ENCODE data around the gene OBSL1.
A peak's percentile ranks its signal among the peaks of the same experiment; 100 is the strongest.

OBSL1 gene

DNA sequence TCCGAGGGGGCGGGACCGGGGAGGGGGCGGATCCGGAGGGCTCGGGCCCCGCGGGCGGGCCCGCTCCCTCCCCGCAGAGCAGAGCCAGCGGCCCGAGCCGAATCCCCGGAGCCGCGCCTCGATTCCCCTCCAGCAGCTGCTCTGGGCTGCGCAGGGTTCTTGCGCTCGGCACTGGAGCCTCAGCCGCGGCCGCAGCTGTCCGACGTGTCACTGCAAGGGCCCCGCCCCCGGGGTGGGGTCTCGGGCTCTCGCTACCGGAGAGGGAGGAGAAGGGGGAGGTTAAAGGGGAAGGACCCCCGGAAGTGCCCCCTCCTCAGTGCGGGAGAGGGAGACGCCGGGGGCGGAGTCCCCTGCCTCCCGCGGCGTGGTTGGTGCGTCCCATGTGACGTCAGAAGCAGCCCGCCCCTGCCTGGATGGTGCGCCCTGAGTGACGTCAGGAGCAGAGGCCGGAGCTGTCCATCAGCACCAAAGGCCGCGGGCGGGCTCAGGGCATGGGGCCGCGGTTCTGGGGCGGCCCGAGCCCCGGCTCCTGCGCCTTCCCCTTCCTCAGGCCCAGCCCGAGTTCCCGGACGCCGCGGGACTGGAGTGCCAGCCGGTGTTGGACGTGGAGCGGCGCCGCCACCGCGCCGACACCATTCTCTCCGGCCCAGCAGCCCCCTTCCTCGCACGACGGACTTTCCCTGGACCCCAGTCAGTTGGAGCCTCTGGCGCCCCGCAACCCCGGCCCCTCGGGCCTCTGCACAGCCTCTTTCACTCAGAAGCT lies 27.6 kb downstream of the OBSL1 start, which contains the start of the genes CHPF and TMEM198:
TSS of gene CHPF (minus strand) at position 214 of the 763 bp plus-strand sequence. CDS start 271 bp downstream, outside the sequence.
TSS of gene TMEM198 (plus strand) at position 433 of the 763 bp plus-strand sequence. CDS start 700 bp downstream, outside the sequence.
- Histone ChIP-seq H3K36me3 (ENCODE audit: control insufficient read depth, insufficient read depth, low read length) (peaks cover 23% of the 10 kb centered on the region), H3K27me3 (replicated peaks; ENCODE audit: control insufficient read depth, insufficient read depth, low read length) (no peaks in the 10 kb centered on the region), H3K4me3 (replicated peaks; ENCODE audit: low read depth, low read length) (peak within 1 kb of the TSS; percentile 81)
- TF ChIP-seq, protein P1, sequence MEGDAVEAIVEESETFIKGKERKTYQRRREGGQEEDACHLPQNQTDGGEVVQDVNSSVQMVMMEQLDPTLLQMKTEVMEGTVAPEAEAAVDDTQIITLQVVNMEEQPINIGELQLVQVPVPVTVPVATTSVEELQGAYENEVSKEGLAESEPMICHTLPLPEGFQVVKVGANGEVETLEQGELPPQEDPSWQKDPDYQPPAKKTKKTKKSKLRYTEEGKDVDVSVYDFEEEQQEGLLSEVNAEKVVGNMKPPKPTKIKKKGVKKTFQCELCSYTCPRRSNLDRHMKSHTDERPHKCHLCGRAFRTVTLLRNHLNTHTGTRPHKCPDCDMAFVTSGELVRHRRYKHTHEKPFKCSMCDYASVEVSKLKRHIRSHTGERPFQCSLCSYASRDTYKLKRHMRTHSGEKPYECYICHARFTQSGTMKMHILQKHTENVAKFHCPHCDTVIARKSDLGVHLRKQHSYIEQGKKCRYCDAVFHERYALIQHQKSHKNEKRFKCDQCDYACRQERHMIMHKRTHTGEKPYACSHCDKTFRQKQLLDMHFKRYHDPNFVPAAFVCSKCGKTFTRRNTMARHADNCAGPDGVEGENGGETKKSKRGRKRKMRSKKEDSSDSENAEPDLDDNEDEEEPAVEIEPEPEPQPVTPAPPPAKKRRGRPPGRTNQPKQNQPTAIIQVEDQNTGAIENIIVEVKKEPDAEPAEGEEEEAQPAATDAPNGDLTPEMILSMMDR (IDR thresholded peaks at IDR 0.05; ENCODE audit: insufficient read depth, low read length, poor library complexity, severe bottlenecking) = no peak
- peak; percentile 96 for DNase-seq (ENCODE audit: extremely low read depth, insufficient read length)

DNA sequence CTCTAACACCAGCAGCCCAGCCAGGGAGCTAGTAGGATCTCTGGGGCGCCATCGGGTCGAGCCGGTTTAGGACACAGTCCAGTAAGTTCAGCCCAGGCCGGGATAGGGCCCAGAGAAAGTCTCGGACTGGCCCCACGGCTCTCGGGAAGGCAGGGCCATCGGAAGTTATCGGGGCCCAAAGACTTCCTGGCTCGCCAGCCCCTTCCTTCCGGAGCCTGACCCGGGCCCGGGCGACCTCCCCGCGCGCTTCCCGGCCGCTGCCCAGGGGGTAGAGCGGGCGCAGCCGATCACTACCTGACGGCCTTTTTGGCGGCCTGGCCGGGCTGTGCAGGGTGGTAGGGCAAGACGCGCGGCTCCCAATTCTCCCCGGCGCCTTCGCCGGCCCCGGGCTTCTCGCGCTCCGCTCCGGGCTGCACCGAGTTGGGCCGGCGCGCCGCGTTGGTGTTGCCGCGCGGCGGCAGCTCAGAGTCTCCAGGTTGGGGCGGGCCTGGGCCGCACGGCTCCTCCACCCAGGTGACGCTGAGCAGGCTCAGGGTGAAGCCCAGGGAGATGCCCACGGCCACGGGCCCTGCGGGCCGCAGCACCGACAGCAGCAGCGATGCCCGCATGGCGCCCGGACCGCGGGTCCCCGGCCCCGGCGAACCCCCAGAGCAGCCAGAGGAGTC lies 28.3 kb downstream of the OBSL1 start:
- TF ChIP-seq, protein P1 (IDR thresholded peaks at IDR 0.05; ENCODE audit: insufficient read depth, low read length, poor library complexity, severe bottlenecking) = no peak
- peak overlapping the region; percentile 81 for H3K4me3 ChIP-seq (replicated peaks; ENCODE audit: low read depth, low read length)
- H3K27me3 ChIP-seq (replicated peaks; ENCODE audit: control insufficient read depth, insufficient read depth, low read length) = no peaks in the 10 kb centered on the region
- peaks cover 25% of the 10 kb centered on the region for H3K36me3 ChIP-seq (ENCODE audit: control insufficient read depth, insufficient read depth, low read length)
- no peak for DNase-seq (ENCODE audit: extremely low read depth, insufficient read length)

- H3K36me3 ChIP-seq (ENCODE audit: control insufficient read depth, insufficient read depth, low read length) = peaks cover 25% of the 10 kb centered on the region
- H3K27me3 ChIP-seq (replicated peaks; ENCODE audit: control insufficient read depth, insufficient read depth, low read length) = no peaks in the 10 kb centered on the region
- H3K4me3 ChIP-seq (replicated peaks; ENCODE audit: low read depth, low read length) = peak overlapping the region; percentile 81
- TF ChIP-seq, protein P1 (IDR thresholded peaks at IDR 0.05; ENCODE audit: insufficient read depth, low read length, poor library complexity, severe bottlenecking) = peak; percentile 98
- peak; percentile 90 for DNase-seq (ENCODE audit: extremely low read depth, insufficient read length)
These were observed 29.6 kb downstream of the OBSL1 start for GRCh38 chr2:219541611-219542180.

GRCh38 chr2:219540784-219541504 lies 30.4 kb downstream of the OBSL1 start:
- no peak overlapping the region for H3K4me3 ChIP-seq (replicated peaks; ENCODE audit: low read depth, low read length)
- H3K27me3 ChIP-seq (replicated peaks; ENCODE audit: control insufficient read depth, insufficient read depth, low read length) = no peaks in the 10 kb centered on the region
- TF ChIP-seq, protein P1 (IDR thresholded peaks at IDR 0.05; ENCODE audit: insufficient read depth, low read length, poor library complexity, severe bottlenecking) = no peak
- peaks cover 25% of the 10 kb centered on the region for H3K36me3 ChIP-seq (ENCODE audit: control insufficient read depth, insufficient read depth, low read length)
- DNase-seq (ENCODE audit: extremely low read depth, insufficient read length) = no peak

DNA sequence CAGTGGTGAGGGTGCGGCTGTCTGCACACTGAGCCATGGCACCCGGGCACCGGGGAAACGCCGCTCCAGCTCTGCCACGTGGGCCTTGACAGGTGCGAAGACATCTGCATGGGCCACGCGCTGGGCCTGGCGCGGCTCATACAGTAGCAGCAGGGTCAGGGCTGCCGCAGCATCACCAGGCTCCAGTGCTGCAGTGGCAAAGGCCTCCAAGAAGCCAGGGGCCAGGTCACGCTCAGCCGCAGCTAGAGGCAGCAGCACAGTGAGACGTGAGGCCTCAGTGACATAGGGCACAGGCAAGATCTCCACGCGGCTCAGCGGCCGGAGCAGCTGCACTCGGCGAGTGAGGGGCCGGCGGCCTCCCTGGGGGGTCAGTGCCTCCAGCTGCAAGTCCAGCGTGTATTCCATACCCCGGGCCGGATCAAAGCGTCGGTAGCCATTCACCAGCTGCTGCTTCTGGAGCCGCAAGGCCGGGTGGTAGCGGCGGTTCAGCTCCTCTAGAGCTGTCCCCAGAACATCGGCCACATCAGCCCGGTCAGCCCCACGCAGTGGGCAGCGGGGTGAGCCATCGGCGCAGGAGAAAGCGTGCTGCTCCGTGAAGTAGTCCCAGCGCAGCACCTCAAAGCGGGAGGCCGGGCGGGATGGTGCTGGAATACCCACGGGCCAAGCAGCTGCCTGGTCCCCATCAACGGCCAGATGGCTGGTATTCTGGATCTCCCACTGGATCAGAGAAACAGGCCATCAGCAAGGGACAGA lies 31.2 kb downstream of the OBSL1 start:
- H3K36me3 ChIP-seq (ENCODE audit: control insufficient read depth, insufficient read depth, low read length) = peaks cover 25% of the 10 kb centered on the region
- H3K4me3 ChIP-seq (replicated peaks; ENCODE audit: low read depth, low read length) = no peak overlapping the region
- H3K27me3 ChIP-seq (replicated peaks; ENCODE audit: control insufficient read depth, insufficient read depth, low read length) = no peaks in the 10 kb centered on the region
- TF ChIP-seq, protein P1 (IDR thresholded peaks at IDR 0.05; ENCODE audit: insufficient read depth, low read length, poor library complexity, severe bottlenecking) = no peak
- no peak for DNase-seq (ENCODE audit: extremely low read depth, insufficient read length)

Data from GM06990 (cell line).